ENCODE measurements around the gene YBX1. TPM values are rescaled to one million over a fixed set of nuclear protein-coding genes. Genes with fewer than 3 reads are reported as not detected.
"Not testable (repeated sequence)": the region's sequence is repeated elsewhere in the genome, so short reads cannot be mapped to it uniquely, and the experiment has no call there.

Gene YBX1
- total and polyA plus RNA-seq, 4 donors: 107 to 530 (median 204) TPM

GRCh38 chr1:42748461-42749410, 66.5 kb downstream of the YBX1 start:
- H3K4me1 ChIP-seq (ENCODE audit: control insufficient read depth in 4 of 4, insufficient read depth in 4 of 4, low read length in 3 of 4): no peaks in the 10 kb centered on the region
- no peak overlapping the region for H3K9ac ChIP-seq (ENCODE audit: low read depth in 1 of 2, low read length in 2 of 2)
- no peaks in the 10 kb centered on the region for H3K9me3 ChIP-seq (ENCODE audit: control insufficient read depth in 4 of 4, low read length in 3 of 4)
- no peaks in the 10 kb centered on the region for H3K27me3 ChIP-seq (ENCODE audit: control insufficient read depth in 4 of 4, insufficient read depth in 4 of 4, low read length in 3 of 4)
- 86% methylated on average over 14 of the region's 14 CpGs for WGBS
- H3K36me3 ChIP-seq (ENCODE audit: control insufficient read depth in 4 of 4, insufficient read depth in 3 of 4, low read depth in 1 of 4, low read length in 3 of 4): peaks cover 9 to 61% (median 32%) of the 10 kb centered on the region in 4 donors
- TF ChIP-seq NR2F2 (IDR thresholded peaks at IDR 0.05): no peak
- TF ChIP-seq EGR1 (IDR thresholded peaks at IDR 0.05; ENCODE audit: low read depth in 2 of 2): no peak
- no peak for TF ChIP-seq FOXA2 (IDR thresholded peaks at IDR 0.05)
- TF ChIP-seq GABPA (IDR thresholded peaks at IDR 0.05 in 1 of 2, conservative IDR thresholded peaks at IDR 0.05 in 1 of 2): no peak
- TF ChIP-seq, protein P1, sequence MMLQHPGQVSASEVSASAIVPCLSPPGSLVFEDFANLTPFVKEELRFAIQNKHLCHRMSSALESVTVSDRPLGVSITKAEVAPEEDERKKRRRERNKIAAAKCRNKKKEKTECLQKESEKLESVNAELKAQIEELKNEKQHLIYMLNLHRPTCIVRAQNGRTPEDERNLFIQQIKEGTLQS (IDR thresholded peaks at IDR 0.05): no peak
- TF ChIP-seq, protein P2, sequence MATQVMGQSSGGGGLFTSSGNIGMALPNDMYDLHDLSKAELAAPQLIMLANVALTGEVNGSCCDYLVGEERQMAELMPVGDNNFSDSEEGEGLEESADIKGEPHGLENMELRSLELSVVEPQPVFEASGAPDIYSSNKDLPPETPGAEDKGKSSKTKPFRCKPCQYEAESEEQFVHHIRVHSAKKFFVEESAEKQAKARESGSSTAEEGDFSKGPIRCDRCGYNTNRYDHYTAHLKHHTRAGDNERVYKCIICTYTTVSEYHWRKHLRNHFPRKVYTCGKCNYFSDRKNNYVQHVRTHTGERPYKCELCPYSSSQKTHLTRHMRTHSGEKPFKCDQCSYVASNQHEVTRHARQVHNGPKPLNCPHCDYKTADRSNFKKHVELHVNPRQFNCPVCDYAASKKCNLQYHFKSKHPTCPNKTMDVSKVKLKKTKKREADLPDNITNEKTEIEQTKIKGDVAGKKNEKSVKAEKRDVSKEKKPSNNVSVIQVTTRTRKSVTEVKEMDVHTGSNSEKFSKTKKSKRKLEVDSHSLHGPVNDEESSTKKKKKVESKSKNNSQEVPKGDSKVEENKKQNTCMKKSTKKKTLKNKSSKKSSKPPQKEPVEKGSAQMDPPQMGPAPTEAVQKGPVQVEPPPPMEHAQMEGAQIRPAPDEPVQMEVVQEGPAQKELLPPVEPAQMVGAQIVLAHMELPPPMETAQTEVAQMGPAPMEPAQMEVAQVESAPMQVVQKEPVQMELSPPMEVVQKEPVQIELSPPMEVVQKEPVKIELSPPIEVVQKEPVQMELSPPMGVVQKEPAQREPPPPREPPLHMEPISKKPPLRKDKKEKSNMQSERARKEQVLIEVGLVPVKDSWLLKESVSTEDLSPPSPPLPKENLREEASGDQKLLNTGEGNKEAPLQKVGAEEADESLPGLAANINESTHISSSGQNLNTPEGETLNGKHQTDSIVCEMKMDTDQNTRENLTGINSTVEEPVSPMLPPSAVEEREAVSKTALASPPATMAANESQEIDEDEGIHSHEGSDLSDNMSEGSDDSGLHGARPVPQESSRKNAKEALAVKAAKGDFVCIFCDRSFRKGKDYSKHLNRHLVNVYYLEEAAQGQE (IDR thresholded peaks at IDR 0.05): no peak
- TF ChIP-seq JUND (IDR thresholded peaks at IDR 0.05): no peak
- no peak for TF ChIP-seq YY1 (IDR thresholded peaks at IDR 0.05)
- TF ChIP-seq FOXA1 (IDR thresholded peaks at IDR 0.05): no peak
- TF ChIP-seq HNF4A (conservative IDR thresholded peaks at IDR 0.05): no peak
- TF ChIP-seq TAF1 (conservative IDR thresholded peaks at IDR 0.05): no peak
- no peak for TF ChIP-seq SP1 (IDR thresholded peaks at IDR 0.05)
- no peak for TF ChIP-seq HNF4G (IDR thresholded peaks at IDR 0.05)
- TF ChIP-seq MAX (IDR thresholded peaks at IDR 0.05): no peak
- TF ChIP-seq ZBTB33 (IDR thresholded peaks at IDR 0.05): no peak
- DNase-seq (ENCODE audit: low spot score): no peak
- H3K4me3 ChIP-seq (ENCODE audit: low read depth in 1 of 3, low read length in 3 of 3): no peak overlapping the region
- no peak overlapping the region for H3K27ac ChIP-seq (ENCODE audit: low read depth in 1 of 2, low read length in 2 of 2)

DNA sequence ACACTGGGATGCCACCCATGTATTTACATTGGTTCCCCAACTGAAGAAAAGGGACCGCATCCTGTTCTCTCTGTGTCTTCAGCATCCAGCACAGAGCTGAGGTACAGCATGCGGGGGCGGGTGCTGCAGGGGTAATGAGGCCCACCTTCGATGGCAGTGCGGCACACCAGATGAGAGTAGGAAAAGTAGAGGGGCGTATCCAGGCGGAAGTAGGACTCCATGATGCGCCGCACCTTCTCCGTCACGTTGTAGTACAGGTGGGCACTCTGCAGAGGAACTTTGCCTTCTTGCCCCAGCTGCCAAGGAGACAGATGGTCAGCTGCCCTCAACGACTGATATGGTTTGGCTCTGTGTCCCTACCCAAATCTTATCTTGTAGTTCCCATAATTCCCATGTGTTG, 67.8 kb downstream of the YBX1 start:
- TF ChIP-seq ZBTB33 (IDR thresholded peaks at IDR 0.05) (no peak), RAD21 (IDR thresholded peaks at IDR 0.05) (no peak), EGR1 (IDR thresholded peaks at IDR 0.05; ENCODE audit: low read depth in 2 of 2) (no peak), HNF4G (IDR thresholded peaks at IDR 0.05) (no peak), RXRA (IDR thresholded peaks at IDR 0.05) (no peak), FOXA2 (IDR thresholded peaks at IDR 0.05) (no peak), SP1 (IDR thresholded peaks at IDR 0.05) (no peak), NR2F2 (IDR thresholded peaks at IDR 0.05) (no peak), GABPA (IDR thresholded peaks at IDR 0.05 in 1 of 2, conservative IDR thresholded peaks at IDR 0.05 in 1 of 2) (no peak)
- no peak overlapping the region for H3K27ac ChIP-seq (ENCODE audit: low read depth in 1 of 2, low read length in 2 of 2)
- H3K9ac ChIP-seq (ENCODE audit: low read depth in 1 of 2, low read length in 2 of 2): no peak overlapping the region
- WGBS: 95% methylated on average over 12 of the region's 12 CpGs
- no peaks in the 10 kb centered on the region for H3K27me3 ChIP-seq (ENCODE audit: control insufficient read depth in 4 of 4, insufficient read depth in 4 of 4, low read length in 3 of 4)
- H3K4me1 ChIP-seq (ENCODE audit: control insufficient read depth in 4 of 4, insufficient read depth in 4 of 4, low read length in 3 of 4): no peaks in the 10 kb centered on the region
- H3K9me3 ChIP-seq (ENCODE audit: control insufficient read depth in 4 of 4, low read length in 3 of 4): no peaks in the 10 kb centered on the region
- peaks cover 14 to 74% (median 42%) of the 10 kb centered on the region in 4 donors for H3K36me3 ChIP-seq (ENCODE audit: control insufficient read depth in 4 of 4, insufficient read depth in 3 of 4, low read depth in 1 of 4, low read length in 3 of 4)
- DNase-seq (ENCODE audit: low spot score): no peak
- H3K4me3 ChIP-seq (ENCODE audit: low read depth in 1 of 3, low read length in 3 of 3): no peak overlapping the region

DNA sequence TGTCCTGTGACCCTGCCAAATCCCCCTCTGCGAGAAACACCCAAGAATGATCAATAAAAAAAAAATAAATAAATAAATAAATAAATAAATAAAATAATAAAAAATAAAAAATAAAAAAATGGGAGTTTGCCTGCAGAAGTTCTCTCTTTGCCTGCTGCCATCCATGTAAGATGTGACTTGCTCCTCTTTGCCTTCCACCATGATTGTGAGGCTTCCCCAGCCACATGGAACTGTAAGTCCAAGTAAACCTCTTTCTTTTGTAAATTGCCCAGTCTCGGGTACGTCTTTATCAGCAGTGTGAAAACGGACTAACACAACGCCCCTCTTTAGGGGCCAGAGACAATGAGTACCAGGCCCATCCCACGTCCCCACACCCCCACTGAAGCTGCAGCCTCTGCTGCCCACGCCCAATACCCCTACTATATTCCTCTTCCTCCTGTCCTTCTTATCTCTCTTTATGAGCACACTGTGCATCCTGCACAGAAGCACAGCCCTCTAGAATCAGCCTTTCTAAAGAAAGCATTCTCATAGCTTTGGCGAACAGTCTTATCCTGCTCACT, 69.4 kb downstream of the YBX1 start:
- not testable (repeated sequence) for H3K9me3 ChIP-seq (ENCODE audit: control insufficient read depth in 4 of 4, low read length in 3 of 4); H3K27ac ChIP-seq (ENCODE audit: low read depth in 1 of 2, low read length in 2 of 2); H3K27me3 ChIP-seq (ENCODE audit: control insufficient read depth in 4 of 4, insufficient read depth in 4 of 4, low read length in 3 of 4); H3K9ac ChIP-seq (ENCODE audit: low read depth in 1 of 2, low read length in 2 of 2); H3K4me1 ChIP-seq (ENCODE audit: control insufficient read depth in 4 of 4, insufficient read depth in 4 of 4, low read length in 3 of 4); H3K4me3 ChIP-seq (ENCODE audit: low read depth in 1 of 3, low read length in 3 of 3); DNase-seq (ENCODE audit: low spot score)
- H3K36me3 ChIP-seq (ENCODE audit: control insufficient read depth in 4 of 4, insufficient read depth in 3 of 4, low read depth in 1 of 4, low read length in 3 of 4): peaks cover 15 to 77% (median 45%) of the 10 kb centered on the region in 4 donors
- WGBS: 93% methylated on average over 8 of the region's 8 CpGs

Data from liver (tissue), 9 donors.